Activated T-cell treated with anti-CD3 and anti-CD28 coated beads for 4 hours (primary cell): ENCODE results near the gene UBR2.
"Not testable (repeated sequence)": the region's sequence is repeated elsewhere in the genome, so short reads cannot be mapped to it uniquely, and the experiment has no call there.

ENCODE experiments used
- DNase-seq: peaks from one replicate; pipeline ENCODE4 v3.0.0-alpha.2; 2020

Gene UBR2

DNA sequence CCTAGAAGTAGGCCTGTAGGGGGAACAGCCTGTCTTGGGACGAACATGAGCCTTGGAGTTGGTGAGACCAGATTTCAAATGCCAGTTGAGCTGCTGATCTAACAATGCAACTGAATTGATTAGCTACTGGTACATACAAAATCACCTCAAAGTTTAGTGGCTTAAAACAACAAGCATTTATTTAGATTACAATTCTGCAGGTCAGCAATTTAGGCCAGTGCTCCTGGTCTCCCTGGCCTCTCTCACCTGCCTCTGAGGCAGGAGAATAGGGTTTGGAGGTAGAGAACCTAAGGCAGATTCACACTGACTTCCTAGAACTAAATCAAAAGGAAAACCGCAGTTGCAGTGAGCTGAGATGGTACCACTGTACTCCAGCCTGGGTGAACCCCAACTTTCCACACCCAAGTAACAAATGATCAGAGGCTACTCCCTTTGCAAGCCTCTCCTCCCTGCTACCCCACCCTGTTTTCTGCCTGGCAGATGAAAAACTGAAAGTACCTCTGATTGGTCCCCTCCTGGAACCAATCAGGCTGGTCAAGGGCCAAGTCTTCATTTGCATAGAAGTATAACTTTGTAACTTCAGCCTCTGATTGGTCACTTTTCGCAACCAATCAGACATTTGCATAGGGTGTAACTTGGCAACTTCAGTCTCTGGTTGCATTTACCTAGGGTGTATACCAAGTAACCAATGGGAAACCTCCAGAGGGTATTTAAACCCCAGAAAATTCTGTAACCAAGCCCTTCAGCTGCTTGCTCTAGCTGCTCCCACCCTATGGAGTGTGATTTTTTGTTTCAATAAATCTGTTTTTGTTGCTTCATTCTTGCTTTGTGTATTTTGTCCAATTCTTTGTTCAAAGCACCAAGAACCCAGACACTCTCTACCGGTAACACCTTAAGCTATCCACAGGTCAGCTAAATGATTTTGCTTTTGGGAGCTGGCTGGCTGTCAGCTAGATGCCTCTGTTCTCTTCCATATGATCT is 8.1 kb upstream of the UBR2 start:
- no peak for DNase-seq

- DNase-seq: no peak
Observed at GRCh38 chr6:42556462-42556861, 7.4 kb upstream of the UBR2 start.

DNA sequence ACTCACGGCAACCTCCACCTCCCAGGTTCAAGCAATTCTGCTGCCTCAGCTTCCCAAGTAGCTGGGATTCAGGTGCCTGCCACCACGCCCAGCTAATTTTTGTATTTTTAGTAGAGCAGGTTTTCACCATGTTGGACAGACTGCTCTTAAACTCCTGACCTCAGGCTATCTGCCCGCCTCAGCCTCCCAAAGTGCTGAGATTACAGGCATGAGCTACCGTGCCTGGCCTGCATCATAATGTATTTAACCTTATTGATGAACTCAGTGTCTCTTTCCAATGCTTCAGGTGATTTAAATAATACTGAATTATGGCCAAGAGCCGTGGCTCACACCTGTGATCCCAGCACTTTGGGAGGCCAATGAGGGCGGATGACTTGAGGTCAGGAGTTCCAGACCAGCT is 4.6 kb upstream of the UBR2 start:
- not testable (repeated sequence) for DNase-seq

DNA sequence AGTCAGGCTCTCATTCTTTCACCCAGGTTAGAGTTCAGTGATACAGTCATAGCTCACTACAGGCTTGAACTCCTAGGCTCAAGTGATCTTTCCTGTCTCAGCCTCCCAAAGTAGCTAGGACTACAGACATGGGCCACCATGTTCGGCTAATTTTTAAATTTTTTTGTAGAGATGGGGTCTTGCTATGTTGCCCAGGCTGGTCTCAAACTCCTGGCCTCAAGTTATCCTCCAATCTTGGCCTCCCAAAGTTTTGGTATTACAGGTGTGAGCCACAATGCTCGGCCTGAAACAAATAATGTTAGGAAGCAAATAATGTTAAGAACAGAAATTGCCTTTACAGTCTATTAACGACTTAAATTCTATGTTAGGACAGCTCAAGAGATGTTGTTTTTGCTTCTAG is 1.8 kb upstream of the UBR2 start:
- no peak for DNase-seq

- DNase-seq: no peak
Observed at GRCh38 chr6:42562788-42563405, 932 bp upstream of the UBR2 start.

GRCh38 chr6:42564506-42564825 is 637 bp downstream of the UBR2 start:
- no peak for DNase-seq

GRCh38 chr6:42565823-42566613 is 2.2 kb downstream of the UBR2 start:
- DNase-seq: no peak

GRCh38 chr6:42566614-42567208 is 2.9 kb downstream of the UBR2 start:
- DNase-seq: no peak

GRCh38 chr6:42567237-42567636 is 3.4 kb downstream of the UBR2 start:
- not testable (repeated sequence) for DNase-seq

DNA sequence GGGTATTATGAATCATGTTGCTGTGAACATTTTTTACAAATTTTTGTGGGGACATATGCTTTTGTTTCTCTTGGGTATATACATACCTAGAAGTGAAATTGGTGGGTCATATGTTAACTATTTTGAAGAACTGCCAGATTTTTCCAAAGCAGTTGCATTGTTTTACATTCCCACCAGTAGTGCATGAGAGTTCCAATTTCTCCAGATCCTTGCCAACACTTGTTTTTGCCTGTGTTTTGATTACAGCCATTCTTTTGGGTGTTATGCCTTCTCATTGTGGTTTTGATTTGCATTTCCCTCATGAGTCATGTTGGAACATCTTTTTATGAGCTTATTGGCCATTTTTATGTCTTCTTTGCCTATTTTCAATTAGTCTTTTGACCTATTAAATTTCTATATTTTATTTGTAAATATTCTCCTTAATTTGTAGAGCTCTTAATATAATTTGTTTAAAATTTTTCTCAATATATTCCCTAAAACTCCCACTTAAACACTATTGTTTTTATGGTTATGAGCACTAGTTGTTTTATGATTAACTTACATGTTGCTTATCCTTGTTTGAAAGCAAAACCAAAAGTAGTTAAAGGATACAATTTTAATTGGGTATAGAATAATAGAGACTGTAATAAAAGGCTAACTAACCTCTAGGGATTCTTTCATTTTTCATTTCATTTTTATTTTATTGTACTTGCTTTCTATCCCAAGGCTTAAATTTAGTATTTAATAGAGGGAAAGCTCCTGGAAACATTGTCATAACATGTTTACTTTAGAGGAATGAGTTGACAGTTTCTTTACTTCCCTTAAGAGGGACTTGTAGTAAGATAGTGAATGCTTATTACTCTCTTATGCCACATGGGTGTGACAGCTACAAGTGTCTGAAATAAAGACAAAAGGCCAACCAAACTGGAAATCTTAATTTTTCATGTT is 5.5 kb downstream of the UBR2 start:
- no peak for DNase-seq

GRCh38 chr6:42571611-42572342 is 7.9 kb downstream of the UBR2 start:
- DNase-seq: no peak

DNA sequence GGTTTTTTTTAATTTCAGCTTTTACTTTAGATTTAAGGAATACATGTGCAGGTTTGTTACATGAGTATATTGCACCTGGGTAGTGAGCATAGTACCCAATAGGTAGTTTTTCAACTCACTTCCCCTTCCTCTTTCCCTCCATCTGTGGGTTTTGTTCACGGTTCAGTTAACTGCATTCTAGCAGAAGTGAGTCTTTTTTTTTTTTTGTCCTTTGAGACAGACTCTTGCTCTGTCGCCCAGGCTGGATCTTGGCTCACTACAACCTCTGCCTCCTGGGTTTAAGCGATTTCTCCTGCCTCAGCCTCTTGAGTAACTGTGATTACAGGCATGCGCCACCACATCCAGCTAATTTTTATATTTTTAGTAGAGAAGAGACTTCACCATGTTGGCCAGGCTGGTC is 8.7 kb downstream of the UBR2 start:
- DNase-seq: no peak

GRCh38 chr6:42576538-42576937 is 12.7 kb downstream of the UBR2 start:
- not testable (repeated sequence) for DNase-seq

DNA sequence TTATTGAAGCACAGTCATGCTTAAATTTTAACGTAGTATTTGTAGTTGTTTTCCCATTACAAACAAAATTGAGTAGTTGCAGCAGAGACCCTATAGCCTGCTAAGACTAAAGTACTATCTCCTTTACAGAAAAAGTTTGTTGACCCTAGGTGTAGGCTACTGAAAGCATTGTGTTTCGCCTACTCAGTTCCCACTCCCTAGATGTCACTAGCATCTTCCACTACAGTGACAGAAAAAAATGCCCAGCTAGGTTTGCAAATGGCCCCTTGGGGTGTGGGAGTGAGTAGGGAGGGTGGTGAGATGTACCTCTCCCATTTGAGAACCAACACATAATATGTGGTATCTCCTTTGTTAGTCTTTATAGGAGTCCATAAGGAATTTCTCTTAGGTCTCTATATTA is 34.5 kb downstream of the UBR2 start:
- DNase-seq: no peak

- DNase-seq: no peak
Observed at GRCh38 chr6:42599558-42599957, 35.7 kb downstream of the UBR2 start.

DNA sequence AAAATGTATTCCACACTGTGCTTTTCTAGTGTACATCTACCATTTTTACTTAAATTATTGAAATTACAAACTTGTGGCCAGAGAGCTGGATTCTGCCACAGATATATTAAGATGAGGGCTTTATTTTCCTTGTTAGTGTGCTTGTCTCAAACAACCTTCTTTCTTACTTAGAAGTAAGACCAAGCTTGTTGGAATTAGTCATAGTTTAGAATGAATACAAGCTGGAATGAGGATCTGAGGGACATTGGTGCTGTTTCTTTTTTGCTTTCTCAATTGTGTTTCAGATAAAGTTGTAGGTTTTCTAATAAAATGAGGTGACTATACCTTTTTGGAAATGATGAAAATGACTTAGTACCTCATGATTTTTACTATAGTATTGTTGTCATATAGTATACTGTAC is 40.3 kb downstream of the UBR2 start:
- no peak for DNase-seq

DNA sequence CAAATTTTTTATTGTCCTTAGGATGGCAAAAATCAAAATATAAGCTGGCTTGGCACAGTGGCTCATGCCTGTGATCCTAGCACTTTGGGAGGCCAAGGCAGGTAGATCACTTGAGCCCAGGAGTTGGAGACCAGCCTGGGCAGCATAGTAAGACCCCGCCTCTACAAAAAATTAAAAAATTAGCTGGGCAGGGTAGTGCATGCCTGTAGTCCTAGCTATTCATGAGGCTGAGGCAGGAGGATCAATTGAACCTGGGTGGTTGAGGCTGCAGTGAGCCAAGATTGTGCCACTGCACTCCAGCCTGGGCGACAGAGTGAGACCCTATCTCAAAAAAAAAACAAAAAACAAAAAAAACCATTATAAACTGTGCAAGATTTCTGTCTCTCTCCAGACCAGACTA is 40.9 kb downstream of the UBR2 start:
- not testable (repeated sequence) for DNase-seq

DNA sequence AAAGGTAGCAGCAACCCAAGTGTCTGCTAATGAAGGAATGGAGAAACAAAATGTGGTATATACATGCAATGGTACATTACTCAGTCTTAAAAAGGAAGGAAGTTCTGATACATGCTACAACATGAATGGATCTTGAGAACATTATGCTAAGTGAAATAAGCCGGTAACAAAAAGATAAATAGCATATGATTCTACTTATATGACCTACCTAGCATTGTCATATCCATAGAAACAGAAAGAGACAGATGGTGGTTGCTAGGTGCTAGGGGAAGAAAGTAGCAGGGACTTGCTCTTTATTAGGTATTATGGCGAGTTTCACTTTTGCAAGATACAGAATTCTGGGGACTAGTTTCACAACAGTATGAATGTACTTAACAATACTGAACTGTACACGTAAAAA is 46.6 kb downstream of the UBR2 start:
- DNase-seq: no peak

DNA sequence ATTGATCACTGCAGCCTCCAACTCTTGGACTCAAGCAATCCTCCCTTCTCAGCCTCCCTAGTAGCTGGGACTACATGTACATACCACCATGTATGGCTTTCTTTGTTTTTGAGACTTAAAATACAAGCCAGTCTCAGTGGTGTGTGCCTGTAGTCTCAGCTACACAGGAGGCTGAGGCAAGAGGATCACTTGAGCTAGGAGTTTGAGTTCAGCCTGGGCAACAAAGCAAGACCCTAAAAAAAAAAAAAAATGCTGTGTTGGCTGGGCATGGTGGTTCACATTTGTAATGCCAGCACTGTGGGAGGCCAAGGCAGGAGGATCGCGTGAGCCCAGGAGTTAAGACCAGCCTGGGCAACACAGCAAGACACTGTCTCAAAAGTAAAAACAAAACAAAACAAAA is 51.7 kb downstream of the UBR2 start:
- DNase-seq: no peak

DNA sequence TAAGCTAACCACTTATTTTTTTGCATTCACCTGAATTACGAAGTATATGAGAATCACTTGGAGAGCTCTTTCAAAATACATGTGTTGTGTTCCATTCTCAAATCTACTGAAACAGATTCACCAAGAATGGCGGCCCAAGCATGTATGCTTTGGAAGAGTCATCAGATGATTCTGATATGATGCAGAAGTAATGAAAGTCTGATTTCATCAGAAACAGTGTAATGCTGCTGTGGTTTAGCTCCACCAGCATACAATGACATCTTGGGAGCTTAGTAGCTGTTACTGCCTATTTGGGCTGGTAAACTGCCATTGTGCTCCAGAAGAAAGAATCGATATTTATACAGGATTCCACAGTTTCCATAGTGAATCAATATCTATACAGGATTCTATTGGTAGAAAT is 52.9 kb downstream of the UBR2 start:
- DNase-seq: no peak

DNA sequence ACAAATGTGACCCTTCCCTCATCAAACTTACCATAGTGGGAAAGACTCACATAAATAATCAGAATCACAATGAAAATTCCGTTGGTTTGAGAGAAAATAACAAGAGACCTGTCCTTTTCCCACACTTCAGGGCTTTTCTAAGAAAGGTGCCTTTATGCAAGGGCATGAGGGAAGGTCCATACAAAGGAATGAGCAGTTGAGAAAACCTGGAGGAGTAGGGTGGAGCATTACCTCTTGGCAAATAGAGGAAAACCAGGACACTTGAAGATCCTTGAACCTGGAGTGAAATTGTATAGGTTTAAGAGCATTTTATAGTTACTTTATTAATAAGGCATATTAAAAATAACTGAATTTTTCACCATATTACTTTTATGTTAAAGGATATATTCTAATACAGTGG is 54.3 kb downstream of the UBR2 start:
- no peak for DNase-seq
